Measurements from ENCODE around the gene NOP14.
"Not testable (repeated sequence)": the region's sequence is repeated elsewhere in the genome, so short reads cannot be mapped to it uniquely, and the experiment has no call there.

Gene NOP14

DNA sequence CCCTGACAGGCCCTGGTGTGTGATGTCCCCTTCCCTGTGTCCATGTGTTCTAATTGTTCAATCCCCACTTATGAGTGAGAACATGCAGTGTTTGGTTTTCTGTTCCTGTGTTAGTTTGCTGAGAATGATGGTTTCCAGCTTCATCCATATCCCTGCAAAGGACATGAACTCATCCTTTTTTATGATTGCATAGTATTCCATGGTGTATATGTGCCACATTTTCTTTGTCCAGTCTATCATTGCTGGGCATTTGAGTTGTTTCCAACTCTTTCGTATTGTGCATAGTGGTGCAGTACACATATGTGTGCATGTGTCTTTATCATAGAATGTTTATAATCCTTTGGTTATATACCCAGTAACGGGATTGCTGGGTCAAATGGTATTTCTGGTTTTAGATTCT lies 46.5 kb downstream of the NOP14 start:
- ATAC-seq (ENCODE audit: insufficient read depth, low read depth); H3K4me3 ChIP-seq (ENCODE audit: low read depth in 1 of 2, low read length in 2 of 2); H3K9ac ChIP-seq (ENCODE audit: low read depth, low read length); H3K4me1 ChIP-seq (ENCODE audit: insufficient read depth, low read length); DNase-seq; H3K27ac ChIP-seq (ENCODE audit: low read length); H3K4me2 ChIP-seq (ENCODE audit: insufficient read depth, low read length); H3K27me3 ChIP-seq (ENCODE audit: insufficient read depth, low read length, poor library complexity); H3K9me3 ChIP-seq (ENCODE audit: insufficient read depth, low read length, severe bottlenecking); H2AFZ ChIP-seq (ENCODE audit: low read depth, low read length); H4K20me1 ChIP-seq (ENCODE audit: insufficient read depth, low read length): not testable (repeated sequence)
- peaks cover 19% of the 10 kb centered on the region for H3K79me2 ChIP-seq (ENCODE audit: insufficient read depth, low read length)
- H3K36me3 ChIP-seq (ENCODE audit: insufficient read depth, low read length): peaks cover 44% of the 10 kb centered on the region

DNA sequence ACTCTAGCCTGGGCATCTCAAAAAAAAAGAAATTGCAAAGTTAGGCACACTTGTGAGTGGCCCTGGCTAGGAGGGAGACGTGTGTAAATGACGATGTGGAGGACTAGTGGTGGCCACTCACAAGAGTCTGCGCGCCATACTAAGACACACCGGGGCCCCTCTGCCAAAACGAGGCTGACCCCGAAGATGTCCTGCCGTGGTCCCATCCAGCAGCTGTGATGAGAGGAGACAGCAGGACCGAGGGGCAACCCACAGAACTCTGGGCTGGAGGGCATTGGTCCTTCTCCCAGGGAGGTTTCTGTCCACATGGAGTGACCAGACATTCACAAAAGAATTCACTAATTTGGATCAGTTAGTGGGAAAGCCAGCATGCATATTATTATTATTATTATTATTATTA lies 47.4 kb downstream of the NOP14 start:
- Histone ChIP-seq H3K9me3 (ENCODE audit: insufficient read depth, low read length, severe bottlenecking) (no peaks in the 10 kb centered on the region), H3K4me2 (ENCODE audit: insufficient read depth, low read length) (no peak overlapping the region), H3K27me3 (ENCODE audit: insufficient read depth, low read length, poor library complexity) (no peaks in the 10 kb centered on the region), H4K20me1 (ENCODE audit: insufficient read depth, low read length) (peaks cover 6% of the 10 kb centered on the region; the same call in 1 of the 2 replicates), H2AFZ (ENCODE audit: low read depth, low read length) (no peak overlapping the region), H3K9ac (ENCODE audit: low read depth, low read length) (no peak overlapping the region), H3K79me2 (ENCODE audit: insufficient read depth, low read length) (peaks cover 18% of the 10 kb centered on the region), H3K4me3 (ENCODE audit: low read depth in 1 of 2, low read length in 2 of 2) (no peak overlapping the region), H3K4me1 (ENCODE audit: insufficient read depth, low read length) (no peaks in the 10 kb centered on the region), H3K27ac (ENCODE audit: low read length) (no peak overlapping the region), H3K36me3 (ENCODE audit: insufficient read depth, low read length) (peaks cover 51% of the 10 kb centered on the region)
- no peak for DNase-seq
- ATAC-seq (ENCODE audit: insufficient read depth, low read depth): no peak
- TF ChIP-seq, protein P1, sequence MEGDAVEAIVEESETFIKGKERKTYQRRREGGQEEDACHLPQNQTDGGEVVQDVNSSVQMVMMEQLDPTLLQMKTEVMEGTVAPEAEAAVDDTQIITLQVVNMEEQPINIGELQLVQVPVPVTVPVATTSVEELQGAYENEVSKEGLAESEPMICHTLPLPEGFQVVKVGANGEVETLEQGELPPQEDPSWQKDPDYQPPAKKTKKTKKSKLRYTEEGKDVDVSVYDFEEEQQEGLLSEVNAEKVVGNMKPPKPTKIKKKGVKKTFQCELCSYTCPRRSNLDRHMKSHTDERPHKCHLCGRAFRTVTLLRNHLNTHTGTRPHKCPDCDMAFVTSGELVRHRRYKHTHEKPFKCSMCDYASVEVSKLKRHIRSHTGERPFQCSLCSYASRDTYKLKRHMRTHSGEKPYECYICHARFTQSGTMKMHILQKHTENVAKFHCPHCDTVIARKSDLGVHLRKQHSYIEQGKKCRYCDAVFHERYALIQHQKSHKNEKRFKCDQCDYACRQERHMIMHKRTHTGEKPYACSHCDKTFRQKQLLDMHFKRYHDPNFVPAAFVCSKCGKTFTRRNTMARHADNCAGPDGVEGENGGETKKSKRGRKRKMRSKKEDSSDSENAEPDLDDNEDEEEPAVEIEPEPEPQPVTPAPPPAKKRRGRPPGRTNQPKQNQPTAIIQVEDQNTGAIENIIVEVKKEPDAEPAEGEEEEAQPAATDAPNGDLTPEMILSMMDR (IDR thresholded peaks at IDR 0.05; ENCODE audit: borderline replicate concordance, extremely low read depth, low read length, poor library complexity, severe bottlenecking): no peak
- no peak for TF ChIP-seq EZH2 (IDR thresholded peaks at IDR 0.05; ENCODE audit: borderline replicate concordance, low read depth, low read length, severe bottlenecking)

DNA sequence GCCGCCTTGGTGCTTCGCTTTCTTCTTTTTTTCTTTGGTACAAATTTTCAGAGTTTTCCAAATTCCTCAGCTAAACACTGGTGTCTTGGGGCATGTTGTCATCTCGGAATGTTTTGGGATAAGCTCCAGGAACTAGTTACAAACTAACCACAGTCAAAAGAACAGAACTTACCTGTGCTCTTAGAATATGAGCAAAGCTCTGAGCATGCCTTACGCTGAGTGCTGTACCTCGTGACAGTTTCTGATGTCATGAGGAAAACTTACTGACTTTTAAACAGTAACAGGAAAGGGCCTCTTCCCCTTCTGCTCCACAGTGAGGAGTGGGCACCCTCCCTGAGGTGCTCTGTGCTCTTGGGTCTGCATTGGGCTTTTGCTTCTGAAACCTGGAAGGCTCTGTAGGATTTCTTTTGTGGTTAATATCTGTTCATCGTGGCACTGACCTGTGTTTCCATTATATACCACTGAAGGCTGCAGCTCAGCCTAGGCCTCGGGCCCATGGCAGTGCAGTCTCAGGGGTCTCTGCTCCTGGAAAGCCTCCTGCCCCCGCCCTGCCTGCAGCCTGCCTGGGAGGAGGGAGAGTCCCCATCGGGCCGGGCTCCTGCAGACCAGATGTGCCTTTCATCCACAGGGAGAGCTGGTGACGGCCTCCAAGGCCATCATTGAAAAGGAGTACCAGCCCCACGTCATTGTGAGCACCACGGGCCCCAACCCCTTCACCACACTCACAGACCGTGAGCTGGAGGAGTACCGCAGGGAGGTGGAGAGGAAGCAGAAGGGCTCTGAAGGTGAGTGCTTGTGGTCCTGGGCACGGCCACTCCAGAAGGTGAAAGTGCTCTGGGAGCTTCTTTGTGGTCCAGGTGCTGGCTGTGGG lies 48.7 kb downstream of the NOP14 start:
- TF ChIP-seq, protein P1 (IDR thresholded peaks at IDR 0.05; ENCODE audit: borderline replicate concordance, extremely low read depth, low read length, poor library complexity, severe bottlenecking): no peak
- TF ChIP-seq EZH2 (IDR thresholded peaks at IDR 0.05; ENCODE audit: borderline replicate concordance, low read depth, low read length, severe bottlenecking): no peak
- H3K36me3 ChIP-seq (ENCODE audit: insufficient read depth, low read length): peaks cover 64% of the 10 kb centered on the region
- H3K27me3 ChIP-seq (ENCODE audit: insufficient read depth, low read length, poor library complexity): no peaks in the 10 kb centered on the region
- no peak overlapping the region for H3K27ac ChIP-seq (ENCODE audit: low read length)
- no peaks in the 10 kb centered on the region for H3K4me1 ChIP-seq (ENCODE audit: insufficient read depth, low read length)
- peaks cover 11% of the 10 kb centered on the region; the same call in 1 of the 2 replicates for H3K79me2 ChIP-seq (ENCODE audit: insufficient read depth, low read length)
- H2AFZ ChIP-seq (ENCODE audit: low read depth, low read length): no peak overlapping the region
- no peak overlapping the region for H3K9ac ChIP-seq (ENCODE audit: low read depth, low read length)
- no peak overlapping the region for H3K4me2 ChIP-seq (ENCODE audit: insufficient read depth, low read length)
- ATAC-seq (ENCODE audit: insufficient read depth, low read depth) (0 out of 3 replicates have a peak, but pooled peaks have one; percentile 24), DNase-seq (no peak)
- no peaks in the 10 kb centered on the region for H3K9me3 ChIP-seq (ENCODE audit: insufficient read depth, low read length, severe bottlenecking)
- H4K20me1 ChIP-seq (ENCODE audit: insufficient read depth, low read length): peaks cover 6% of the 10 kb centered on the region; the same call in 1 of the 2 replicates
- no peak overlapping the region for H3K4me3 ChIP-seq (ENCODE audit: low read depth in 1 of 2, low read length in 2 of 2)

DNA sequence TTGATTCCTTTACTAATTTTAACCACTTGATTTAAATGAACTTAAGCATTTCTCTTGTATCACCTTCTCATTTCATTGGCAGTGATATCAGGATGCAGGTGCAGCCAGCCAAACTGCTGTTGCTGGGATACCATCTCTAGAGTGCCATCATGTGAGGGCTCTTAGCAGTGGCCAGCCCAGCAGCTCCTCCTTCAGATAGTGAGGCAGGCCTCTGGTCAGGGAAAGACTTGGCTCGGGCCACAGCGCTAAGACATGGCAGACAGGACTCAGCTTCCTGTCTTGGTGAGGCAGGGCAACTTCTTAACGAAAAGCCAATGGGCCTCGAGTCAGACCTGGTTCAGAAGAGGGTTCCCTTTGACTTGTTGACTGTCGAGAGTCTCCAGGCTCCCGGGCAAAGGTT lies 50.0 kb downstream of the NOP14 start:
- H4K20me1 ChIP-seq (ENCODE audit: insufficient read depth, low read length): peaks cover 6% of the 10 kb centered on the region; the same call in 1 of the 2 replicates
- H3K4me2 ChIP-seq (ENCODE audit: insufficient read depth, low read length): no peak overlapping the region
- no peak overlapping the region for H2AFZ ChIP-seq (ENCODE audit: low read depth, low read length)
- peaks cover 3% of the 10 kb centered on the region; the same call in 1 of the 2 replicates for H3K79me2 ChIP-seq (ENCODE audit: insufficient read depth, low read length)
- H3K27me3 ChIP-seq (ENCODE audit: insufficient read depth, low read length, poor library complexity): no peaks in the 10 kb centered on the region
- H3K4me3 ChIP-seq (ENCODE audit: low read depth in 1 of 2, low read length in 2 of 2): no peak overlapping the region
- DNase-seq (no peak), ATAC-seq (ENCODE audit: insufficient read depth, low read depth) (no peak)
- H3K27ac ChIP-seq (ENCODE audit: low read length): no peak overlapping the region
- no peaks in the 10 kb centered on the region for H3K9me3 ChIP-seq (ENCODE audit: insufficient read depth, low read length, severe bottlenecking)
- TF ChIP-seq, protein P1 (IDR thresholded peaks at IDR 0.05; ENCODE audit: borderline replicate concordance, extremely low read depth, low read length, poor library complexity, severe bottlenecking): no peak
- no peak for TF ChIP-seq EZH2 (IDR thresholded peaks at IDR 0.05; ENCODE audit: borderline replicate concordance, low read depth, low read length, severe bottlenecking)
- H3K4me1 ChIP-seq (ENCODE audit: insufficient read depth, low read length): no peaks in the 10 kb centered on the region
- H3K36me3 ChIP-seq (ENCODE audit: insufficient read depth, low read length): peaks cover 77% of the 10 kb centered on the region
- H3K9ac ChIP-seq (ENCODE audit: low read depth, low read length): no peak overlapping the region
